PC-3 (cell line): Measurements from ENCODE around the gene TTC12.

Source experiments
- CTCF ChIP-seq: fragments of 300-600 bp; sonication (generic); conservative IDR thresholded peaks from 2 replicates; pipeline ENCODE4 v1.5.1; 2017; ENCODE audit warnings: antibody characterized with exemption, low read depth, mild to moderate bottlenecking, low read length
- EZH2 ChIP-seq: fragments of 300-600 bp; sonication (generic); IDR thresholded peaks from one replicate; pipeline ENCODE4 v1.6.1; 2017; ENCODE audit warnings: antibody characterized with exemption, mild to moderate bottlenecking, low read length; ENCODE audit not compliant: unreplicated experiment

GRCh38 chr11:113332638-113333329 lies 18.4 kb downstream of the TTC12 start:
- no peak for TF ChIP-seq CTCF
- TF ChIP-seq EZH2, result no peak
